Mesendoderm (in vitro differentiated cells): ENCODE measurements around the gene ZNF423.
A peak's percentile ranks its signal among the peaks of the same experiment; 100 is the strongest.

Experiments used
- DNase-seq: peaks from one replicate; pipeline ENCODE4 v3.0.0; 2013
- H2AK5ac ChIP-seq: 2 replicates; pipeline ENCODE4 v1.6.1; 2013; ENCODE audit warnings: low read length, inconsistent platforms
- H2BK120ac ChIP-seq: 2 replicates; pipeline ENCODE4 v1.6.1; 2013; ENCODE audit warnings: low read depth, mild to moderate bottlenecking, low read length, moderate library complexity, mixed read lengths
- H2BK15ac ChIP-seq: replicated peaks from 2 replicates; pipeline ENCODE4 v1.6.1; 2013; ENCODE audit warnings: low read depth, mild to moderate bottlenecking, moderate library complexity
- H2BK5ac ChIP-seq: 2 replicates; pipeline ENCODE4 v1.6.1; 2013; ENCODE audit warnings: low read length, inconsistent platforms
- H3K18ac ChIP-seq: 2 replicates; pipeline ENCODE4 v1.6.1; 2013; ENCODE audit warnings: mild to moderate bottlenecking, low read length, mixed read lengths
- H3K23ac ChIP-seq: one replicate; pipeline ENCODE4 v1.6.1; 2013; ENCODE audit warnings: low read length
- H3K27ac ChIP-seq: 2 replicates; pipeline ENCODE4 v1.5.1; 2013; ENCODE audit warnings: low read depth, mild to moderate bottlenecking, inconsistent platforms, low read length, moderate library complexity
- H3K27me3 ChIP-seq: 2 replicates; pipeline ENCODE4 v1.6.1; 2013; ENCODE audit warnings: low read length, control low read depth, mild to moderate bottlenecking, inconsistent platforms; ENCODE audit not compliant: insufficient read depth, poor library complexity
- H3K36me3 ChIP-seq: 2 replicates; pipeline ENCODE4 v1.6.1; 2013; ENCODE audit warnings: low read length, inconsistent platforms; ENCODE audit not compliant: control insufficient read depth, insufficient read depth
- H3K4ac ChIP-seq: one replicate; pipeline ENCODE4 v1.6.1; 2013; ENCODE audit warnings: low read depth, mild to moderate bottlenecking, low read length, moderate library complexity
- H3K4me1 ChIP-seq: 2 replicates; pipeline ENCODE4 v1.6.1; 2013; ENCODE audit warnings: low read depth, low read length, inconsistent platforms; ENCODE audit not compliant: control insufficient read depth
- H3K4me2 ChIP-seq: 2 replicates; pipeline ENCODE4 v1.6.1; 2013; ENCODE audit warnings: low read length
- H3K4me3 ChIP-seq: 2 replicates; pipeline ENCODE4 v1.5.1; 2013; ENCODE audit warnings: mild to moderate bottlenecking, low read length
- H3K56ac ChIP-seq: one replicate; pipeline ENCODE4 v1.6.1; 2013; ENCODE audit warnings: low read length
- H3K79me1 ChIP-seq: 2 replicates; pipeline ENCODE4 v1.6.1; 2013; ENCODE audit warnings: low read length, inconsistent platforms
- H3K79me2 ChIP-seq: 2 replicates; pipeline ENCODE4 v1.6.1; 2013; ENCODE audit warnings: mild to moderate bottlenecking, low read length; ENCODE audit not compliant: control insufficient read depth, insufficient read depth
- H3K9ac ChIP-seq: 2 replicates; pipeline ENCODE4 v1.6.1; 2013; ENCODE audit warnings: low read length, inconsistent platforms
- H4K5ac ChIP-seq: one replicate; pipeline ENCODE4 v1.6.1; 2013; ENCODE audit warnings: low read length
- H4K8ac ChIP-seq: one replicate; pipeline ENCODE4 v1.6.1; 2013; ENCODE audit warnings: low read depth, mild to moderate bottlenecking, control low read depth, low read length, moderate library complexity
- WGBS: extraction: QIAGEN DNeasy Blood & Tissue Kit; methylation state at CpG from one replicate; pipeline ENCODE4 v1.1.7; 2013; ENCODE audit warnings: low lambda C conversion rate, missing lambda C conversion rate; ENCODE audit not compliant: insufficient coverage; ENCODE audit errors: extremely low coverage; 5-methylcytosine and 5-hydroxymethylcytosine counted together

Gene ZNF423

DNA sequence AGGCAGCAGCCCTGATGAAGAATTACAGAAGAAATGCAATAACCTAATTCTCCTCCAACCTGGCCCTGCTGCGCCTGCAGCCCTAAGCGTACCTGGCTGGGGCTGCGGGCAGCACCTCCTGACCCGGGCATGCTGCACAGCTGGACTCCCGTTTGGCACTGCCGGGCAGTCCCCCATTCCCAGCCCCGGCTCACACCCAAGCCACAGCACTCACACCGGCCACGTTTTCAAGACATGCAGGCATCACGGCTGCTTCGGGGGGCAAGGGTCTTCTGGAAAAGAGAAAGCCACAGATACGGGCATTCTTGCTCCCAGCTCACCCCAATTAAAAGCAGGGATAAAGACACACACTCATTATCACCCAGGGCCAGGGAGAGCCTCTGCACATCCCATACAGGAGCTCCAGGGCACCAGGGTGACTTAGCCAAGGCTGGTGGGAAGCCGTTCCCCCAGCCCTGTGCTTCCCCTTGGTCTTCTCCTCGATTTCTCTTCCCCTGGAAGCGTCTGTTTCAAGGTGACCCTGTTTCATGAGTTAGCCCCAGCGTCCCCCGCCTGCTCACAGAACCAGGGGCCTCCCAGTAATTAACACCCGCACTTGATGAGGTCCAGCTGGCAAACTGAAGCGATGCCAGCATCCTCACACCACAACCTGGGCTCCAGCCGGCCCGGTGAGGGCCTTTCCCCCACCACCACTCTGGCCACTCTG is 265.6 kb downstream of the ZNF423 start:
- Histone ChIP-seq H3K4ac (no peak overlapping the region), H3K18ac (no peak overlapping the region), H3K56ac (no peak overlapping the region), H4K5ac (no peak overlapping the region), H2AK5ac (no peak overlapping the region), H3K27me3 (no peaks in the 10 kb centered on the region), H3K27ac (no peak overlapping the region), H3K9ac (no peak overlapping the region), H3K79me1 (peaks cover 1% of the 10 kb centered on the region), H2BK5ac (no peak overlapping the region), H2BK15ac (no peak overlapping the region), H3K79me2 (no peaks in the 10 kb centered on the region), H4K8ac (no peak overlapping the region), H3K23ac (no peak overlapping the region), H3K36me3 (no peaks in the 10 kb centered on the region), H3K4me2 (no peak overlapping the region), H3K4me3 (no peak overlapping the region), H2BK120ac (no peak overlapping the region), H3K4me1 (peaks cover 3% of the 10 kb centered on the region)
- WGBS: no CpG with 5 or more reads among the region's 21 CpGs
- no peak for DNase-seq

DNA sequence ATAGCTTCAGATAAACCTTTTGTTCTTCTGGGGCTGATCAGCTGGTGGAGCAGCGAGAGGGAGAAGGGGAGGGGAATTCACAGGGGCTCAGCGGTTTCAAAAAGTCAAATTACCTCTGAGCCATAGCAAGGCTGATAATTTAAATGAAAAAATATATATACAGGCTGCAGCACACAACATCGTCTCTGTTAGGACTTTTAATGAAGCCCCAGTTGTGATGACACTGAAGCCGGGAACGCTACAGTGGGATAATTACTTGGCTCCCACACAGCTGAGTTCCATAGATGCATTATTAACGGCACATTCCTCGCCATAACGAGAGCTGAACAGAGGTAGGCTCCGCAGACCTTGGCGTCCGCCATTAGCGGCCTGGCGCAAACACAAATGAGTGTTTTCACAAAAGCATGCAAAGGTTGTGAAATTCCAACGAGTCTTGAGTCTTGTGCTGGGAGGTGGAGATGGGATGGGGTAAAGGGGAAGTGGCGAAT is 266.3 kb downstream of the ZNF423 start:
- Histone ChIP-seq H3K27ac (no peak overlapping the region), H3K79me1 (peaks cover 1% of the 10 kb centered on the region), H2BK120ac (no peak overlapping the region), H3K79me2 (no peaks in the 10 kb centered on the region), H3K27me3 (no peaks in the 10 kb centered on the region), H3K9ac (no peak overlapping the region), H2AK5ac (no peak overlapping the region), H2BK15ac (no peak overlapping the region), H3K23ac (no peak overlapping the region), H4K8ac (no peak overlapping the region), H3K18ac (no peak overlapping the region), H3K36me3 (no peaks in the 10 kb centered on the region), H4K5ac (no peak overlapping the region), H3K4me2 (no peak overlapping the region), H3K56ac (no peak overlapping the region), H3K4ac (no peak overlapping the region), H3K4me3 (no peak overlapping the region), H2BK5ac (no peak overlapping the region), H3K4me1 (peaks cover 3% of the 10 kb centered on the region)
- DNase-seq: no peak
- no CpG with 5 or more reads among the region's 15 CpGs for WGBS

DNA sequence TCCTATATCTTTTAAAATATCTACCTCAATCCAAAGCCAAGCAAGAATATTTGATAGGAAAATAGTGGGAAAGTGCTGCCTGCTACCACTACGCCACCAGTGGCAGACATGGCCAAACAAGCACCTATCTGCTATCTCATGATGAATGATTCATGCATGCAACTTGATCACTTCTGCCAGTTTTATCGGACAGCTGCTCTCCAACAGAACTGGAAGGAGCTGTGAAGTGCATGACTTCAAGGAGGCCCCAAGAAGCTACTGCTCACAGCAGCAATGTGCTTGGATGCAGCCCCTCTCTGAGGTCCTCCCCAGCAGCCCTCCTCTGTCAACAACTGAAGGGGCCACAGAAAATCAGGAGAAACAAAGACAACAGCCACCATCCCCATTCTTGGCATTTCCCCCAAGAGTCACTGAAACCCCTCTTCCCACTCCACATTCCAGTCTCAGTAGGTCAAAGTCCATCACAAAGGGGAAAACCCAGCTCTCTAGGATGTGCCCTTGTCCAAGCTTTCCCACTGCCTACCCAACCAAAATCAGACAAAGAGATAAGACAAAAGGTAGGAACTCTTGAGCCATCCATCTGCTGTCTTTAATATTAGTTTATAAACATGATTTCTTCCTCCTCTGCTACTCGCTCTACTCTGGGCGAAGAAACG is 267.1 kb downstream of the ZNF423 start:
- H4K5ac ChIP-seq: no peak overlapping the region
- no peak overlapping the region for H3K4me3 ChIP-seq
- WGBS: no CpG with 5 or more reads among the region's 5 CpGs

DNA sequence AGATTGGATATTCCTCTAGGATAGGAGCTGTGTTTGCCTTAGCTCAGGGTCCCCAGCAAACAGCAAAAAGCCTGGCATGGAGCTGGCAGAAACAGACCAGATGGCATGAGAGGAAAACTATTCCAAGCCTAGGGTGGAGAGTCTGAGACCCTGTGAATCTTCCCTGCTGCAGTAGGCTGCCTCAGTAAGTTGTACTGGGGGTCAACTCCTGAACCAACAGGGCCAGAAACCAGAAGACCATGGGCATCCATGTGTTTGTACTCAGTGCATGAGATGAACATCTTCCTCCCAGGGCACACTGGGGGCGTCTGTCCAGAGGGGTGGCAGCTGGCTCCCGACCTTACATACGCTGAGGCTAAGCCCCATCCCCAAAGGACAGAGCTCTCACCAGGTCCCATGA is 267.9 kb downstream of the ZNF423 start:
- no CpG with 5 or more reads among the region's 3 CpGs for WGBS
- no peak overlapping the region for H2BK5ac ChIP-seq
- H3K18ac ChIP-seq: no peak overlapping the region
- no peaks in the 10 kb centered on the region for H3K27me3 ChIP-seq
- no peaks in the 10 kb centered on the region for H3K79me2 ChIP-seq
- H3K4ac ChIP-seq: no peak overlapping the region
- H3K4me3 ChIP-seq: no peak overlapping the region
- no peak overlapping the region for H3K56ac ChIP-seq
- H2BK15ac ChIP-seq: no peak overlapping the region
- no peak overlapping the region for H3K27ac ChIP-seq
- peaks cover 1% of the 10 kb centered on the region for H3K79me1 ChIP-seq
- no peak overlapping the region for H4K8ac ChIP-seq
- H3K23ac ChIP-seq: no peak overlapping the region
- no peak overlapping the region for H2BK120ac ChIP-seq
- H3K4me1 ChIP-seq: peaks cover 3% of the 10 kb centered on the region
- H3K36me3 ChIP-seq: no peaks in the 10 kb centered on the region
- H2AK5ac ChIP-seq: no peak overlapping the region
- H3K4me2 ChIP-seq: no peak overlapping the region
- DNase-seq: no peak
- no peak overlapping the region for H4K5ac ChIP-seq
- no peak overlapping the region for H3K9ac ChIP-seq

More for the DNA sequence above, 267.1 kb downstream of the ZNF423 start:
- Histone ChIP-seq H3K56ac (no peak overlapping the region), H3K4me1 (peaks cover 3% of the 10 kb centered on the region), H3K18ac (no peak overlapping the region), H3K27me3 (no peaks in the 10 kb centered on the region), H3K79me2 (no peaks in the 10 kb centered on the region), H3K4me2 (no peak overlapping the region), H2BK5ac (no peak overlapping the region), H3K4ac (no peak overlapping the region), H3K79me1 (peaks cover 1% of the 10 kb centered on the region), H2BK120ac (no peak overlapping the region), H3K27ac (no peak overlapping the region), H2AK5ac (no peak overlapping the region), H3K23ac (peak overlapping the region; percentile 57), H3K36me3 (no peaks in the 10 kb centered on the region), H3K9ac (no peak overlapping the region), H4K8ac (no peak overlapping the region), H2BK15ac (no peak overlapping the region)
- DNase-seq: peak; percentile 65

DNA sequence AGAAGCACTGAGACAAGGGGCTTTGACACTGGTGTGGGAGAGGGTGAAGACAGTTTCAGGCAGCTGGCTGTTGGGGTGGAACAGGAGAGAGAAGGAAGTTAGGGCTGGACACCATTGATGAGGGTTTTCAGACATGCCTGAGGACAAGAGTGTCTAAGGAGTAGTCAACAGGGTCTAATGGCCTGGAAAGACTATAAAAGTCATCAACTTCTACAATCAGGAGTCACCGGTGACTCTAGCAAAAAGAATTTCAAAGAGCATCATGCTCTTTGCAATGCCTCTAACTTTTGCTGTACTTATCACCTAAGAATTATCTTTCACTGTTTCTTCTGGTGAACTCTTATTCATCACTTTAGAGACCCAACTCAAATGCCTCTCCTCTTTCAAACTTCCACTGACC is 268.4 kb downstream of the ZNF423 start:
- H3K18ac ChIP-seq: no peak overlapping the region
- no peak overlapping the region for H3K4ac ChIP-seq
- peaks cover 3% of the 10 kb centered on the region for H3K4me1 ChIP-seq
- no peak overlapping the region for H2BK15ac ChIP-seq
- no peaks in the 10 kb centered on the region for H3K27me3 ChIP-seq
- no peaks in the 10 kb centered on the region for H3K36me3 ChIP-seq
- H2BK120ac ChIP-seq: no peak overlapping the region
- no peak overlapping the region for H2BK5ac ChIP-seq
- H3K79me1 ChIP-seq: peaks cover 1% of the 10 kb centered on the region
- H3K56ac ChIP-seq: no peak overlapping the region
- DNase-seq: no peak
- H3K27ac ChIP-seq: no peak overlapping the region
- no peak overlapping the region for H4K8ac ChIP-seq
- no peak overlapping the region for H3K4me2 ChIP-seq
- WGBS: no CpG with 5 or more reads among the region's 1 CpG
- no peak overlapping the region for H3K9ac ChIP-seq
- H3K23ac ChIP-seq: peak overlapping the region; percentile 31
- no peak overlapping the region for H4K5ac ChIP-seq
- H2AK5ac ChIP-seq: no peak overlapping the region
- no peaks in the 10 kb centered on the region for H3K79me2 ChIP-seq
- H3K4me3 ChIP-seq: no peak overlapping the region
